Measurements from ENCODE around the gene FOXQ1.

The FOXQ1 gene

GRCh38 chr6:1322156-1322555 is 10.3 kb downstream of the FOXQ1 start:
- Histone ChIP-seq H3K36me3 (ENCODE audit: control insufficient read depth, insufficient read depth, low read length) (no peaks in the 10 kb centered on the region), H3K9me3 (ENCODE audit: control insufficient read depth, low read length) (no peaks in the 10 kb centered on the region), H3K27ac (ENCODE audit: low read depth, low read length, severe bottlenecking) (peak overlapping the region; percentile 43), H3K4me3 (ENCODE audit: extremely low read depth, insufficient read depth, low read length, poor library complexity, severe bottlenecking) (no peak overlapping the region), H3K4me1 (ENCODE audit: control insufficient read depth, insufficient read depth, low read length, poor library complexity, severe bottlenecking) (peaks cover 39% of the 10 kb centered on the region)
- 70 to 95% methylated on average over 3 of the region's 3 CpGs for WGBS, 2 experiments (ENCODE audit: insufficient coverage in 2 of 2)

- Histone ChIP-seq H3K27ac (ENCODE audit: low read depth, low read length, severe bottlenecking) (no peak overlapping the region), H3K4me1 (ENCODE audit: control insufficient read depth, insufficient read depth, low read length, poor library complexity, severe bottlenecking) (peaks cover 45% of the 10 kb centered on the region), H3K4me3 (ENCODE audit: extremely low read depth, insufficient read depth, low read length, poor library complexity, severe bottlenecking) (no peak overlapping the region), H3K36me3 (ENCODE audit: control insufficient read depth, insufficient read depth, low read length) (no peaks in the 10 kb centered on the region), H3K9me3 (ENCODE audit: control insufficient read depth, low read length) (no peaks in the 10 kb centered on the region)
- 79 to 87% methylated on average over 3 to 5 of the region's 5 CpGs for WGBS, 2 experiments (ENCODE audit: insufficient coverage in 2 of 2)
Measured at GRCh38 chr6:1322696-1323219, 10.9 kb downstream of the FOXQ1 start.

GRCh38 chr6:1324936-1325335 is 13.0 kb downstream of the FOXQ1 start:
- Histone ChIP-seq H3K36me3 (ENCODE audit: control insufficient read depth, insufficient read depth, low read length) (no peaks in the 10 kb centered on the region), H3K4me3 (ENCODE audit: extremely low read depth, insufficient read depth, low read length, poor library complexity, severe bottlenecking) (no peak overlapping the region), H3K27ac (ENCODE audit: low read depth, low read length, severe bottlenecking) (peak overlapping the region; percentile 53), H3K4me1 (ENCODE audit: control insufficient read depth, insufficient read depth, low read length, poor library complexity, severe bottlenecking) (peaks cover 46% of the 10 kb centered on the region), H3K9me3 (ENCODE audit: control insufficient read depth, low read length) (no peaks in the 10 kb centered on the region)
- WGBS, 2 experiments (ENCODE audit: insufficient coverage in 2 of 2): 94 to 95% methylated on average over 5 to 7 of the region's 7 CpGs

GRCh38 chr6:1325461-1326309 is 13.8 kb downstream of the FOXQ1 start:
- H3K4me3 ChIP-seq (ENCODE audit: extremely low read depth, insufficient read depth, low read length, poor library complexity, severe bottlenecking): no peak overlapping the region
- WGBS, 2 experiments (ENCODE audit: insufficient coverage in 2 of 2): 83 to 88% methylated on average over 3 to 4 of the region's 6 CpGs
- peak overlapping the region; percentile 53 for H3K27ac ChIP-seq (ENCODE audit: low read depth, low read length, severe bottlenecking)
- no peaks in the 10 kb centered on the region for H3K36me3 ChIP-seq (ENCODE audit: control insufficient read depth, insufficient read depth, low read length)
- peaks cover 46% of the 10 kb centered on the region for H3K4me1 ChIP-seq (ENCODE audit: control insufficient read depth, insufficient read depth, low read length, poor library complexity, severe bottlenecking)
- peaks cover 3% of the 10 kb centered on the region for H3K9me3 ChIP-seq (ENCODE audit: control insufficient read depth, low read length)

GRCh38 chr6:1326535-1327121 is 14.7 kb downstream of the FOXQ1 start:
- 87 to 96% methylated on average over 5 of the region's 11 CpGs for WGBS, 2 experiments (ENCODE audit: insufficient coverage in 2 of 2)
- no peaks in the 10 kb centered on the region for H3K36me3 ChIP-seq (ENCODE audit: control insufficient read depth, insufficient read depth, low read length)

GRCh38 chr6:1327630-1328029 is 15.7 kb downstream of the FOXQ1 start:
- Histone ChIP-seq H3K4me3 (ENCODE audit: extremely low read depth, insufficient read depth, low read length, poor library complexity, severe bottlenecking) (no peak overlapping the region), H3K9me3 (ENCODE audit: control insufficient read depth, low read length) (peaks cover 3% of the 10 kb centered on the region), H3K27ac (ENCODE audit: low read depth, low read length, severe bottlenecking) (no peak overlapping the region), H3K36me3 (ENCODE audit: control insufficient read depth, insufficient read depth, low read length) (no peaks in the 10 kb centered on the region), H3K4me1 (ENCODE audit: control insufficient read depth, insufficient read depth, low read length, poor library complexity, severe bottlenecking) (peaks cover 33% of the 10 kb centered on the region)
- WGBS, 2 experiments (ENCODE audit: insufficient coverage in 2 of 2): 90 to 92% methylated on average over 8 of the region's 8 CpGs

More at GRCh38 chr6:1326535-1327121, 14.7 kb downstream of the FOXQ1 start:
- H3K4me3 ChIP-seq (ENCODE audit: extremely low read depth, insufficient read depth, low read length, poor library complexity, severe bottlenecking): no peak overlapping the region
- H3K27ac ChIP-seq (ENCODE audit: low read depth, low read length, severe bottlenecking): peak overlapping the region; percentile 36
- peaks cover 43% of the 10 kb centered on the region for H3K4me1 ChIP-seq (ENCODE audit: control insufficient read depth, insufficient read depth, low read length, poor library complexity, severe bottlenecking)
- H3K9me3 ChIP-seq (ENCODE audit: control insufficient read depth, low read length): peaks cover 3% of the 10 kb centered on the region

- 85% methylated on average over 2 of the region's 2 CpGs; no CpG with 5 or more reads in 1 of the 2 experiments for WGBS, 2 experiments (ENCODE audit: insufficient coverage in 2 of 2)
- Histone ChIP-seq H3K4me3 (ENCODE audit: extremely low read depth, insufficient read depth, low read length, poor library complexity, severe bottlenecking) (no peak overlapping the region), H3K36me3 (ENCODE audit: control insufficient read depth, insufficient read depth, low read length) (no peaks in the 10 kb centered on the region), H3K27ac (ENCODE audit: low read depth, low read length, severe bottlenecking) (no peak overlapping the region), H3K9me3 (ENCODE audit: control insufficient read depth, low read length) (peaks cover 3% of the 10 kb centered on the region), H3K4me1 (ENCODE audit: control insufficient read depth, insufficient read depth, low read length, poor library complexity, severe bottlenecking) (peaks cover 33% of the 10 kb centered on the region)
Measured at GRCh38 chr6:1328129-1328800, 16.4 kb downstream of the FOXQ1 start.

GRCh38 chr6:1329708-1330107 is 17.8 kb downstream of the FOXQ1 start:
- H3K4me1 ChIP-seq (ENCODE audit: control insufficient read depth, insufficient read depth, low read length, poor library complexity, severe bottlenecking): peaks cover 36% of the 10 kb centered on the region
- H3K4me3 ChIP-seq (ENCODE audit: extremely low read depth, insufficient read depth, low read length, poor library complexity, severe bottlenecking): no peak overlapping the region
- no peak overlapping the region for H3K27ac ChIP-seq (ENCODE audit: low read depth, low read length, severe bottlenecking)
- H3K9me3 ChIP-seq (ENCODE audit: control insufficient read depth, low read length): peaks cover 3% of the 10 kb centered on the region
- H3K36me3 ChIP-seq (ENCODE audit: control insufficient read depth, insufficient read depth, low read length): no peaks in the 10 kb centered on the region

- Histone ChIP-seq H3K9me3 (ENCODE audit: control insufficient read depth, low read length) (peaks cover 3% of the 10 kb centered on the region), H3K36me3 (ENCODE audit: control insufficient read depth, insufficient read depth, low read length) (no peaks in the 10 kb centered on the region), H3K27ac (ENCODE audit: low read depth, low read length, severe bottlenecking) (peak overlapping the region; percentile 91), H3K4me1 (ENCODE audit: control insufficient read depth, insufficient read depth, low read length, poor library complexity, severe bottlenecking) (peaks cover 25% of the 10 kb centered on the region), H3K4me3 (ENCODE audit: extremely low read depth, insufficient read depth, low read length, poor library complexity, severe bottlenecking) (no peak overlapping the region)
- WGBS, 2 experiments (ENCODE audit: insufficient coverage in 2 of 2): 25 to 42% methylated on average over 10 to 11 of the region's 11 CpGs
Measured at GRCh38 chr6:1334684-1335083, 22.8 kb downstream of the FOXQ1 start.

GRCh38 chr6:1335367-1336037 is 23.6 kb downstream of the FOXQ1 start:
- Histone ChIP-seq H3K4me1 (ENCODE audit: control insufficient read depth, insufficient read depth, low read length, poor library complexity, severe bottlenecking) (peaks cover 25% of the 10 kb centered on the region), H3K4me3 (ENCODE audit: extremely low read depth, insufficient read depth, low read length, poor library complexity, severe bottlenecking) (no peak overlapping the region), H3K9me3 (ENCODE audit: control insufficient read depth, low read length) (no peaks in the 10 kb centered on the region), H3K27ac (ENCODE audit: low read depth, low read length, severe bottlenecking) (peak overlapping the region; percentile 91), H3K36me3 (ENCODE audit: control insufficient read depth, insufficient read depth, low read length) (no peaks in the 10 kb centered on the region)
- WGBS, 2 experiments (ENCODE audit: insufficient coverage in 2 of 2): 49 to 54% methylated on average over 12 to 13 of the region's 14 CpGs
